GM12873 (cell line): Measurements from ENCODE around the gene NOP16.

Source experiments
- TF ChIP-seq, protein P1 (sequence below): IDR thresholded peaks from 2 replicates; pipeline ENCODE4 v1.5.1; 2012; ENCODE audit warnings: low read depth, mild to moderate bottlenecking, moderate library complexity, low read length, control low read depth; ENCODE audit not compliant: insufficient read depth; ENCODE audit errors: missing control alignments

The NOP16 gene

DNA sequence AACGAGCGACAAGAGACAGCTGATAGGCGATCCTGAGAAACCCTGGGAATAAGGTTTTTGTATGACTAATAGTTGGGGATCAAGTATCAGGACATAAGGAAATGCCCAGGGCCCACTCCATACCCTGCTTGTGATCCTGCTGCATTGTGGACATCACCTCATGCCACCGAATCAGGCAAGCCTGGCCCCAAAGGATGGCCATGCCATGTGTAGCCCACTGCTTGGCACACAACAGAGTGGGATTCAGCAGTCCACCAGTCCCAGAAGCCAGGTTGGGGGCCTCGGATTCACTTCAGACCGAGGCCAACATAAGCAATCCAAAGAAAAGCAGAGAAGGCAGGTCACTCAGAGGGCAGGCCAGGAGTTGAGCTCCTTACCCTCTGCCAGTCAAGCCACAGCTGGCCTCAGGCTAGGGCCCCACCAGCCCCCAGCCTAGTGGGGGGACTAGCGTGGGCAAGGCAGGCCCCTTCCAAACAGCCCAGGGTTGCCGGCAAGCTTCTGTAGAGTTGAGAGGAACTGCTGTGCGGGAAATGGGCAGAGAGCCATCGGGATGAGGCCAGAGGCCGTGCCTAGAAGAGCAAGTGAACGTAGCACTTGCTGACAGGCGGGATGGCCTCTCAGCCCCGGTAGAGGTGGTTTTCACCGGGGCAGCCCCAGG, 5.0 kb downstream of the NOP16 start:
- TF ChIP-seq, protein P1, sequence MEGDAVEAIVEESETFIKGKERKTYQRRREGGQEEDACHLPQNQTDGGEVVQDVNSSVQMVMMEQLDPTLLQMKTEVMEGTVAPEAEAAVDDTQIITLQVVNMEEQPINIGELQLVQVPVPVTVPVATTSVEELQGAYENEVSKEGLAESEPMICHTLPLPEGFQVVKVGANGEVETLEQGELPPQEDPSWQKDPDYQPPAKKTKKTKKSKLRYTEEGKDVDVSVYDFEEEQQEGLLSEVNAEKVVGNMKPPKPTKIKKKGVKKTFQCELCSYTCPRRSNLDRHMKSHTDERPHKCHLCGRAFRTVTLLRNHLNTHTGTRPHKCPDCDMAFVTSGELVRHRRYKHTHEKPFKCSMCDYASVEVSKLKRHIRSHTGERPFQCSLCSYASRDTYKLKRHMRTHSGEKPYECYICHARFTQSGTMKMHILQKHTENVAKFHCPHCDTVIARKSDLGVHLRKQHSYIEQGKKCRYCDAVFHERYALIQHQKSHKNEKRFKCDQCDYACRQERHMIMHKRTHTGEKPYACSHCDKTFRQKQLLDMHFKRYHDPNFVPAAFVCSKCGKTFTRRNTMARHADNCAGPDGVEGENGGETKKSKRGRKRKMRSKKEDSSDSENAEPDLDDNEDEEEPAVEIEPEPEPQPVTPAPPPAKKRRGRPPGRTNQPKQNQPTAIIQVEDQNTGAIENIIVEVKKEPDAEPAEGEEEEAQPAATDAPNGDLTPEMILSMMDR, result no peak

GRCh38 chr5:176382721-176383120, 5.7 kb downstream of the NOP16 start:
- TF ChIP-seq, protein P1, result no peak

DNA sequence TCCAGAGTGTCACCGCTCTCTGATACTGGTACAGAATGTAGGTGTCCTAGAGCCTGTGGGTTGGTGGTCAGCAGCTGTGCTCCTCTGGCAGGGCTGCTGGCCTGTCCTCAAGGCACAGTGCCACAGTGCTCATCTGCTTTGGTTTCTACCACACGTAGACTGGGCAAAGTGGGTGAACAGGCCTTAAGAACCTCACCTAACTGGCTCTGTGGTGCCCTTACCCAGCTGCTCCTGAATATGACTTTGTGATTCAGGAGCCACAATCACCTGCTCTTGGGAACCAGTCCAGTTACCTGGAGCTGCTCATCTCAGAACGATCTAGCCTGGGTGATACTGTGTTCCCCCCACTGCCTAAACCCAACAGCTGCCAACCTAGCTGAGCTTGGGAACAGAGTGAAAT, 6.4 kb downstream of the NOP16 start:
- TF ChIP-seq, protein P1, result no peak

GRCh38 chr5:176381423-176381822, 7.0 kb downstream of the NOP16 start:
- TF ChIP-seq, protein P1, result no peak

DNA sequence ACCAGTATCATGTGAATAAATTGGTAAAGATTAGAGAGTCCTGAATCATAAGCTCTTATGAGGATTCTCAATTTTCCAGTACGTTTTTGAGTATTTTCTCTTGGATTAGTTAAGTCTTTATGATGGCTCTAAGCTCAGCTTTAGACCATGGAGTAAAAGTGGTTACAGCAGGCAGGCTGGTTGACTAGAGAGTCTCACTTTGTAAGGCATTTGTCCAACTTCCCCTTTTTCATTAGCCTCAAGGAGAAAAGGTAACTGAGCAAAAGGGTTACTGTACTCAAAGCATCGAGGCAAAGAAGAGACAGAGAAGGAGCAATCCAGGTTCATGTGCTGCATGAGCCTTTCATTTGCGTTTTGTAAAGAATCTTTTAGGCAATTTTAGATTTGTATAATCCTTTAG, 8.5 kb downstream of the NOP16 start:
- TF ChIP-seq, protein P1, result no peak

DNA sequence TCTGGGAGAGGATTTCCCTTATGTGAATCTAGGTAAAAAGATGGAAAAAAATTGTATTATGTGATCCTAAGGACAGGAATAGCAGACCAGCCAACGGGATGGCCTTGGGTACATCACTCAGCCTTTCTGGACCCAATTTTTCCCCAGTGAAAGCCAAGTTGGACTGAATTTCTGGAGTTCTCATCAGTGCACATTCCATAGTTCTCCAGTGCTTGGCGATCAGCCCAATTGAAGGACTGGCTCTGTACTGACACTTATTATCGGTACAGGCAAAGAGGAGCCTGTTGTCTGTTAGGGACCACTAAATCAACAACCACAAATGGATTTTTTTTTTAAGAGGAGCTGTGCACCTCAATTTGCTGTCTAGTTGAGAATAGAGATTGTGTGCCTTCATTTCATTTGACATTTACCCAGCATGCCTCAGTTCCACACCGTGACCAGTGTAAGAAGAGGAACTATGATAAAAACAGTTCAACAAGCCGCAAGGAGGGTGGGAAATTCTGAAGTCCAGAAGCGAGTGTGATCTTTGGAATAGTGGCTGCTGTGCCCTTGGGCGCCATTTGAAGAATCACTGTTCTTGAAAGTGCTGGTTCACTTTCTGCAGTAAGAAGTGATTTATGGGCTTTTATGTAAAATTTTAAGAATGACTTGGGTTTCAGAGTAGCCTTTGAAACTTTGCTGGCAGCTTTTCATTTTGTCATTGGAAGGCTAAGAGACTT, 15.1 kb downstream of the NOP16 start:
- TF ChIP-seq, protein P1, result no peak

DNA sequence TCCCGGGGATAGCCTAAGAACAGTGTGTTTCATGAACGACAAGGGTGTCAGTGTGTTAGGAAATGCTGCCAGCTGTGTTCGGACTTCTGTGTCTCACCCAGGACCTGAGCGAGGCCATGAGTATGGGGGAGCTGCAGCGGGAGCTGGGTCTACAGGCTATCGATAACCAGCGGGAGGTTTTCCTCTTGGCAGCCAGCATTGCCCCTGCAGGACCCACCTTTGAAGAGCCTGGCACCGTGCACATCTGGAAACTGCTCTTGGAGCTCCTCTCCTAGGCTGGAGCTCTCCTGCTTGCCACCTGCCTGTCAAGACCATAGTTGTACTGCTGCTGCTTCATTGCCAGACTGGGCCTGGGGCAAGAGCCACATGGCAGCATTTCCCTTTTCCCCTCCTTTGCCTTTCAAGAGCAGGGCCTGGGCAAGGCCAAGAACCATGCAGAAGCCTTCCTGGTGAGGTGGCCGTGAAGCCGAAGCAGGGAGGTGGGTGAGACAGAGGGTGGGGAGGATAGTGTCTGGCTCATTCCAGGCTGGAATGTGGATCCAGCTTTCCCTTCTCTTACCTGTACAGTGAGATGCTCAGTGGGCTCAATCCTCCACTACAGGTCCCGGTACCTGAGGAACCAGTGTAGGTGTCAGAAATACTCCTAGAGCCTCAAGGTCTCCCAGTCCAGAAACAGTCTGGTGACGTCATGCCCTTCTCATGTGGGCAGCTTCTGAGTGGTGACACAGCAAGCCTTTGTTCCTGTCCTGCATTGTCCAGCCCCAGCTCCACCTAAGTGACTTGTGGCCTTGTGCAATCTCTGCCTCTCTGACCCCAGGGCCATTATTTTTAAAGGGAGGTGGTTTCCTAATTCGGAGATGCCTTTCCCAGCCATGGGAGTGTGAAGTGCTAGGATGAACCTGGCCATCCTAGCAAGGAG, 16.5 kb downstream of the NOP16 start:
- TF ChIP-seq, protein P1, result no peak
